DMS53 treated with DMSO at 0.1 percent for 48 hours (cell line): Measurements from ENCODE around the gene PCDHGB4.
"Not testable (repeated sequence)": the region's sequence is repeated elsewhere in the genome, so short reads cannot be mapped to it uniquely, and the experiment has no call there.

Source experiments
- DNase-seq: peaks from one replicate; lab custom pipeline; 2025; ENCODE audit not compliant: unreplicated experiment; lab: John Stamatoyannopoulos, UW

Gene PCDHGB4

GRCh38 chr5:141397756-141398551, 10.5 kb downstream of the PCDHGB4 start, which contains the start of gene PCDHGB5:
TSS of gene PCDHGB5 (plus strand) at chr5:141397947. CDS start at chr5:141398128, 181 bp downstream.
- DNase-seq: not testable (repeated sequence)

GRCh38 chr5:141398608-141399007, 11.1 kb downstream of the PCDHGB4 start:
- no peak for DNase-seq

GRCh38 chr5:141399555-141400258, 12.2 kb downstream of the PCDHGB4 start:
- no peak for DNase-seq

GRCh38 chr5:141402553-141403243, 15.2 kb downstream of the PCDHGB4 start, which contains the start of gene PCDHGA9:
TSS of gene PCDHGA9 (plus strand) at chr5:141402778. CDS start at chr5:141402953, 175 bp downstream.
- peak; percentile 9 for DNase-seq

GRCh38 chr5:141403387-141403786, 15.9 kb downstream of the PCDHGB4 start:
- DNase-seq: no peak

GRCh38 chr5:141407790-141408505, 20.4 kb downstream of the PCDHGB4 start, which contains the start of gene PCDHGB6:
TSS of gene PCDHGB6 (plus strand) at chr5:141408021. CDS start at chr5:141408203, 182 bp downstream.
- DNase-seq: peak; percentile 13

GRCh38 chr5:141409598-141410306, 22.3 kb downstream of the PCDHGB4 start:
- DNase-seq: no peak

- no peak for DNase-seq
These were observed 24.1 kb downstream of the PCDHGB4 start for GRCh38 chr5:141411575-141411974.

- DNase-seq: peak; percentile 49
These were observed 25.5 kb downstream of the PCDHGB4 start, which contains the start of gene PCDHGA10 for GRCh38 chr5:141412854-141413539. TSS of gene PCDHGA10 (plus strand) at chr5:141412987. CDS start at chr5:141413176, 189 bp downstream.

- DNase-seq: no peak
These were observed 26.1 kb downstream of the PCDHGB4 start for GRCh38 chr5:141413540-141414069.

- DNase-seq: not testable (repeated sequence)
These were observed 27.2 kb downstream of the PCDHGB4 start for GRCh38 chr5:141414548-141415274.

- not testable (repeated sequence) for DNase-seq
These were observed 27.7 kb downstream of the PCDHGB4 start for GRCh38 chr5:141415275-141415618.

GRCh38 chr5:141417494-141418172, 30.1 kb downstream of the PCDHGB4 start, which contains the start of gene PCDHGB7:
TSS of gene PCDHGB7 (plus strand) at chr5:141417677. CDS start at chr5:141417860, 183 bp downstream.
- peak; percentile 67 for DNase-seq

GRCh38 chr5:141419074-141419880, 31.8 kb downstream of the PCDHGB4 start:
- DNase-seq: no peak

GRCh38 chr5:141420855-141421488, 33.5 kb downstream of the PCDHGB4 start, which contains the start of gene PCDHGA11:
TSS of gene PCDHGA11 (plus strand) at chr5:141421051. CDS start at chr5:141421228, 177 bp downstream.
- DNase-seq: peak; percentile 39

- no peak for DNase-seq
These were observed 34.0 kb downstream of the PCDHGB4 start for GRCh38 chr5:141421489-141421855.
